Measurements from ENCODE around the gene U2AF2. TPM values are rescaled to one million over a fixed set of nuclear protein-coding genes. Genes with fewer than 3 reads are reported as not detected.

U2AF2 gene
- total RNA-seq, 1 donor from 2014 or later = 216 TPM

- H3K9me3 Mint-ChIP-seq (ENCODE audit: unreplicated experiment) = peaks cover 12% of the 10 kb centered on the region
These were observed 30.5 kb upstream of the U2AF2 start, which contains the start of gene ZNF784 for GRCh38 chr19:55624109-55625003. Gene ZNF784 (minus strand): TSS chr19:55624566. CDS start chr19:55624561, 5 bp downstream.

DNA sequence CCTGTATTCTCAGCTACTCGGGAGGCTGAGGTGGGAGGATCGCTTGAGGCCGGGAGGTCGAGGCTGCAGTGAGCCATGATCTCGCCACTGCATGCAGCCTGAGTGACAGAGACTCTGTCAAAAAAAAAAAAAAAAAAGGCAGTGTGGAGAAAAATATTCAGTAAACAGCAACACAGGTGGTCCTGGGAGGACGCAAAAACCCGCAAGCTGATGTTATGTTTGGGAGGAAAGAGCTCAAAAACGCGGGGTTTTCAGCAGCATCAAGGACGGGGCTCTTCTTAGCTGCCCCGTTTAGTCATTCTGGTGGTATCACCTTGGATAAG is 29.9 kb upstream of the U2AF2 start:
- Mint-ChIP-seq H3K4me3 (ENCODE audit: unreplicated experiment) (peak overlapping the region; percentile 88), H3K36me3 (ENCODE audit: unreplicated experiment) (peaks cover 12% of the 10 kb centered on the region), H3K27ac (ENCODE audit: unreplicated experiment) (peak overlapping the region; percentile 83), H3K27me3 (ENCODE audit: unreplicated experiment) (peaks cover 6% of the 10 kb centered on the region), H3K4me1 (ENCODE audit: low read depth, unreplicated experiment) (no peaks in the 10 kb centered on the region), H3K9me3 (ENCODE audit: unreplicated experiment) (peaks cover 9% of the 10 kb centered on the region)
- TF ChIP-seq, protein P1, sequence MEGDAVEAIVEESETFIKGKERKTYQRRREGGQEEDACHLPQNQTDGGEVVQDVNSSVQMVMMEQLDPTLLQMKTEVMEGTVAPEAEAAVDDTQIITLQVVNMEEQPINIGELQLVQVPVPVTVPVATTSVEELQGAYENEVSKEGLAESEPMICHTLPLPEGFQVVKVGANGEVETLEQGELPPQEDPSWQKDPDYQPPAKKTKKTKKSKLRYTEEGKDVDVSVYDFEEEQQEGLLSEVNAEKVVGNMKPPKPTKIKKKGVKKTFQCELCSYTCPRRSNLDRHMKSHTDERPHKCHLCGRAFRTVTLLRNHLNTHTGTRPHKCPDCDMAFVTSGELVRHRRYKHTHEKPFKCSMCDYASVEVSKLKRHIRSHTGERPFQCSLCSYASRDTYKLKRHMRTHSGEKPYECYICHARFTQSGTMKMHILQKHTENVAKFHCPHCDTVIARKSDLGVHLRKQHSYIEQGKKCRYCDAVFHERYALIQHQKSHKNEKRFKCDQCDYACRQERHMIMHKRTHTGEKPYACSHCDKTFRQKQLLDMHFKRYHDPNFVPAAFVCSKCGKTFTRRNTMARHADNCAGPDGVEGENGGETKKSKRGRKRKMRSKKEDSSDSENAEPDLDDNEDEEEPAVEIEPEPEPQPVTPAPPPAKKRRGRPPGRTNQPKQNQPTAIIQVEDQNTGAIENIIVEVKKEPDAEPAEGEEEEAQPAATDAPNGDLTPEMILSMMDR (IDR thresholded peaks at IDR 0.05; ENCODE audit: partially characterized antibody, unreplicated experiment) = no peak
- DNase-seq = no peak

More at GRCh38 chr19:55624109-55625003, 30.5 kb upstream of the U2AF2 start, which contains the start of gene ZNF784:
- Mint-ChIP-seq H3K4me1 (ENCODE audit: low read depth, unreplicated experiment) (no peaks in the 10 kb centered on the region), H3K4me3 (ENCODE audit: unreplicated experiment) (peak within 1 kb of the TSS; percentile 88), H3K27me3 (ENCODE audit: unreplicated experiment) (peaks cover 8% of the 10 kb centered on the region), H3K27ac (ENCODE audit: unreplicated experiment) (peak within 1 kb of the TSS; percentile 88), H3K36me3 (ENCODE audit: unreplicated experiment) (peaks cover 13% of the 10 kb centered on the region)
- TF ChIP-seq, protein P1 (IDR thresholded peaks at IDR 0.05; ENCODE audit: partially characterized antibody, unreplicated experiment) = no peak
- DNase-seq = peak; percentile 96

- Mint-ChIP-seq H3K9me3 (ENCODE audit: unreplicated experiment) (peaks cover 9% of the 10 kb centered on the region), H3K4me1 (ENCODE audit: low read depth, unreplicated experiment) (no peaks in the 10 kb centered on the region), H3K4me3 (ENCODE audit: unreplicated experiment) (no peak overlapping the region), H3K36me3 (ENCODE audit: unreplicated experiment) (peaks cover 7% of the 10 kb centered on the region), H3K27ac (ENCODE audit: unreplicated experiment) (no peak overlapping the region), H3K27me3 (ENCODE audit: unreplicated experiment) (peaks cover 6% of the 10 kb centered on the region)
- TF ChIP-seq, protein P1 (IDR thresholded peaks at IDR 0.05; ENCODE audit: partially characterized antibody, unreplicated experiment) = no peak
- DNase-seq = no peak
These were observed 28.5 kb upstream of the U2AF2 start for GRCh38 chr19:55626350-55626749.

DNA sequence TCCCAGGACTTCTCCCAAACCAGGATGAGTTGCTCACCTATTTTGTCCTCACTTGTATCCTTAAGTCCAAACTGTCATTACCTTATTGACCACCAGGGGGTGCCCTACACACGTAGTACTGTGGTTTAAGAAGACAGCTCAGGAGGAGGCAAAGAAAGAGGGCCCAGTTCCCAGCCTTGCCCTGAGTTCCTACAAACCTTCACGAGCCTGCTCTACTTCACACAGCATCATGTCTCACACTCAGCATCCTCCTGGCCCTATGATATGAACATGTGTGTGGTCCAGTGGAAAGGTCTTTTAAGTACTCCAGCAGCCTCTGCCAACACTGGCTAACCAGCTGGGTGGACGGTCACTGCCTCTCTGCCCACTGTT is 22.4 kb upstream of the U2AF2 start:
- H3K27ac Mint-ChIP-seq (ENCODE audit: unreplicated experiment) = no peak overlapping the region
- peaks cover 12% of the 10 kb centered on the region for H3K4me1 Mint-ChIP-seq (ENCODE audit: low read depth, unreplicated experiment)
- no peak overlapping the region for H3K4me3 Mint-ChIP-seq (ENCODE audit: unreplicated experiment)
- TF ChIP-seq, protein P1 (IDR thresholded peaks at IDR 0.05; ENCODE audit: partially characterized antibody, unreplicated experiment) = peak; percentile 90
- no peaks in the 10 kb centered on the region for H3K36me3 Mint-ChIP-seq (ENCODE audit: unreplicated experiment)
- DNase-seq = peak; percentile 80
- H3K27me3 Mint-ChIP-seq (ENCODE audit: unreplicated experiment) = peaks cover 11% of the 10 kb centered on the region
- no peaks in the 10 kb centered on the region for H3K9me3 Mint-ChIP-seq (ENCODE audit: unreplicated experiment)

DNA sequence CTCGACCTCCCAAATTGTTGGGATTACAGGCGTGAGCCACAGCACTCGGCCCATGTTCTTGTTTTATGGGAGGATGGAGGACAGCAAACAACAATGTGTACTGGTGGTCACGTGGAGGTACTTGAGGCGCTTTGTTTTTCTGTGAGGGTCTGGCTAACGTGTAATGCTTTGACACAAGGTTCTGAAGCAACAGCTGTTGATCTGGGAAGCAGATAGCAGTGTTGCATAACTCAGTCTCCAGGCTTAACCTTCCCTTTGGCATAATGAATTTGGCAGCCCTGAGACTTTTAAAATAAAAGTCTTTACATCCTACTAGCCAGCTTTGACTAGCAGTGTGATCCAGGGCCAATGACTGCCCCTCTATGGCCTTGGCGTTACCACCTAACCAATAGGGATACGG is 21.0 kb upstream of the U2AF2 start:
- peaks cover 15% of the 10 kb centered on the region for H3K4me1 Mint-ChIP-seq (ENCODE audit: low read depth, unreplicated experiment)
- TF ChIP-seq, protein P1 (IDR thresholded peaks at IDR 0.05; ENCODE audit: partially characterized antibody, unreplicated experiment) = no peak
- no peak overlapping the region for H3K4me3 Mint-ChIP-seq (ENCODE audit: unreplicated experiment)
- H3K9me3 Mint-ChIP-seq (ENCODE audit: unreplicated experiment) = peaks cover under 1% of the 10 kb centered on the region
- DNase-seq = no peak
- peaks cover 11% of the 10 kb centered on the region for H3K27me3 Mint-ChIP-seq (ENCODE audit: unreplicated experiment)
- no peaks in the 10 kb centered on the region for H3K36me3 Mint-ChIP-seq (ENCODE audit: unreplicated experiment)
- H3K27ac Mint-ChIP-seq (ENCODE audit: unreplicated experiment) = no peak overlapping the region

Measured in glutamatergic neuron (in vitro differentiated cells).